ENCODE data around the gene DNAL4. TPM values are rescaled to one million over a fixed set of nuclear protein-coding genes. Genes with fewer than 3 reads are reported as not detected.
"Not testable (repeated sequence)": the region's sequence is repeated elsewhere in the genome, so short reads cannot be mapped to it uniquely, and the experiment has no call there.

DNAL4 gene
- total RNA-seq, 1 donor from 2014 or later: 16.0 TPM

- DNase-seq (no peak), ATAC-seq (no peak)
- Histone ChIP-seq H3K36me3 (no peaks in the 10 kb centered on the region), H3K4me1 (no peaks in the 10 kb centered on the region), H3K27ac (no peak overlapping the region), H3K9me3 (no peaks in the 10 kb centered on the region), H3K27me3 (no peaks in the 10 kb centered on the region), H3K4me3 (no peak overlapping the region)
- TF ChIP-seq CTCF (IDR thresholded peaks at IDR 0.05): no peak
- intact Hi-C loops (cut with DNase I): no loop called here
Observed at GRCh38 chr22:38819387-38819940, 25.5 kb upstream of the DNAL4 start.

GRCh38 chr22:38817196-38817595, 23.3 kb upstream of the DNAL4 start:
- TF ChIP-seq CTCF (IDR thresholded peaks at IDR 0.05): no peak
- no peak overlapping the region for H3K27ac ChIP-seq
- DNase-seq (no peak), ATAC-seq (no peak)
- H3K4me3 ChIP-seq: no peak overlapping the region
- no peaks in the 10 kb centered on the region for H3K9me3 ChIP-seq
- intact Hi-C loops (cut with DNase I): no loop called here
- H3K27me3 ChIP-seq: no peaks in the 10 kb centered on the region
- no peaks in the 10 kb centered on the region for H3K4me1 ChIP-seq
- no peaks in the 10 kb centered on the region for H3K36me3 ChIP-seq

- H3K4me3 ChIP-seq: no peak overlapping the region
- H3K27me3 ChIP-seq: no peaks in the 10 kb centered on the region
- ATAC-seq (no peak), DNase-seq (no peak)
- no peaks in the 10 kb centered on the region for H3K4me1 ChIP-seq
- no peaks in the 10 kb centered on the region for H3K9me3 ChIP-seq
- H3K36me3 ChIP-seq: no peaks in the 10 kb centered on the region
- H3K27ac ChIP-seq: no peak overlapping the region
- intact Hi-C loops (cut with DNase I): no loop called here
- TF ChIP-seq CTCF (IDR thresholded peaks at IDR 0.05): no peak
Observed at GRCh38 chr22:38815842-38816241, 21.9 kb upstream of the DNAL4 start.

- no peak for TF ChIP-seq CTCF (IDR thresholded peaks at IDR 0.05)
- intact Hi-C loops (cut with DNase I): no loop called here
Observed at GRCh38 chr22:38811241-38811640, 17.3 kb upstream of the DNAL4 start.

GRCh38 chr22:38805041-38805593, 11.2 kb upstream of the DNAL4 start:
- H3K27ac ChIP-seq; H3K27me3 ChIP-seq; intact Hi-C loops (cut with DNase I); DNase-seq; H3K9me3 ChIP-seq; ATAC-seq; H3K4me1 ChIP-seq; H3K4me3 ChIP-seq; H3K36me3 ChIP-seq: not testable (repeated sequence)

More at GRCh38 chr22:38811241-38811640, 17.3 kb upstream of the DNAL4 start:
- Histone ChIP-seq H3K4me3 (no peak overlapping the region), H3K27ac (no peak overlapping the region), H3K4me1 (no peaks in the 10 kb centered on the region), H3K9me3 (peaks cover 4% of the 10 kb centered on the region), H3K36me3 (no peaks in the 10 kb centered on the region), H3K27me3 (no peaks in the 10 kb centered on the region)
- ATAC-seq: no peak
- DNase-seq: no peak

- DNase-seq: no peak
- Histone ChIP-seq H3K4me1 (no peaks in the 10 kb centered on the region), H3K27ac (no peak overlapping the region), H3K36me3 (no peaks in the 10 kb centered on the region), H3K27me3 (peaks cover 16% of the 10 kb centered on the region), H3K9me3 (no peaks in the 10 kb centered on the region), H3K4me3 (no peak overlapping the region)
- TF ChIP-seq CTCF (IDR thresholded peaks at IDR 0.05): no peak
- intact Hi-C loops (cut with DNase I): no loop called here
- peak; percentile 85 for ATAC-seq
Observed at GRCh38 chr22:38802671-38803121, 8.8 kb upstream of the DNAL4 start.
